ENCODE results near the gene EPGN. TPM values are rescaled to one million over a fixed set of nuclear protein-coding genes. Genes with fewer than 3 reads are reported as not detected.

Gene EPGN
- total and polyA plus RNA-seq, 2 of the 13 experiments (the other 11 are each of a cell fraction or from before 2014, with no cell fraction given), result not detected

DNA sequence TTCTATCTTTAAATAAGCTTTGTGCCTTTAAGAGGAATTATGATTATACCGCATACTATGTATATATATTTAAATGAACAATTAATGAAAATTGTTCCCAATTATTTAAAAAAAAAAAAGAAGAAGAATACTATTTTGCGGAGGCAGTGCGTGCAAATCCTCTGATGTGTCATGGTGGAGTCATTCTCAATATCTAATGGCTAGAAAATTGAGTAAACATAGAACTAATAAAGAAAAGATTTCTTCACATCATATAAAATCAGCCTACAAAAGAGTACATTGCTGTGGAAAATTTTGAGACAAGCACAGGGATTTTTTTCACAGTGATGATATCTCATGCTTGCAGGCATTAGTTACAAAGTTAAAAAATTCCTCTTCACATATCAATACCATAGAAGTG lies 54.1 kb downstream of the EPGN start (continued):
- no peak for TF ChIP-seq ZNF17 (CRISPR knock-in tag; IDR thresholded peaks at IDR 0.05)
- no peak for TF ChIP-seq RORA (CRISPR knock-in tag; IDR thresholded peaks at IDR 0.05)
- no peak for TF ChIP-seq ZBTB3 (CRISPR knock-in tag; IDR thresholded peaks at IDR 0.05; ENCODE audit: borderline replicate concordance, low read depth)
- TF ChIP-seq RNF2 (conservative IDR thresholded peaks at IDR 0.05; ENCODE audit: low read depth), result no peak
- no peak for TF ChIP-seq GATAD2A (CRISPR knock-in tag; IDR thresholded peaks at IDR 0.05)

DNA sequence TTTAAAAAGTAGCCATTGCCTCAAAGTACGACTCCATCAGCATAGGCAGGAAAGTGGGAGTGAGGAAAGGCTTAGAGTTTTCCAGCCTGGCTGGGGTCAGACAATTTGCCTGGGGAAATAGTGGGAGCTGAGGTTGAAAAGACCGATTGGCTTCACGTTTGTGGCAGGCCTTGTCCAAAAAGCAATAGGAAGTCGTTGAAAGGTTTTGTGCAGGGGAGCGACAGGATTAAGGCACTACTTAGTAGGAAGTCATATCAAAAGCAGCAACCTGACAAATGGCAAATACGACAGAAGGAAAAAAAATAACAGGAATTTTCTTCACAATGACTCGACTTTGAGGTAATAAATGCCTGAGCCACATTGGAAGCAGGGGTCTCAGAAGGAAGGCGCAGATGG lies 56.0 kb downstream of the EPGN start:
- H3K4me3 ChIP-seq (replicated peaks in 1 of 3; ENCODE audit: insufficient read depth in 1 of 3, low read depth in 2 of 3, low read length in 3 of 3), result no peak overlapping the region

More for the DNA sequence above, 56.0 kb downstream of the EPGN start:
- no peak overlapping the region for H3K9ac ChIP-seq (ENCODE audit: insufficient read depth, low read depth, low read length)
- no peaks in the 10 kb centered on the region for H3K79me2 ChIP-seq (ENCODE audit: insufficient read depth, low read length)
- peaks cover 0 to 22% of the 10 kb centered on the region in 2 experiments; a peak in 3 of 5 replicates for H3K27me3 ChIP-seq (ENCODE audit: control insufficient read depth in 1 of 2, insufficient read depth in 2 of 2, low read length in 2 of 2)
- in situ Hi-C loops (cut with HindIII; ENCODE audit: extremely low pct_ligation_motif_present, low pct_unique_long_range_greater_than_20kb) (no loop called here), intact Hi-C loops (cut with micrococcal nuclease; ENCODE audit: unreplicated experiment) (no loop called here)
- no peaks in the 10 kb centered on the region for H3K4me1 ChIP-seq (ENCODE audit: insufficient read depth, low read length)
- H4K20me1 ChIP-seq (ENCODE audit: insufficient read depth, low read length), result no peaks in the 10 kb centered on the region
- DNase-seq (ENCODE audit: low spot score), result no peak
- no TSS peak for BruUV-seq (replicated peaks)
- no peaks in the 10 kb centered on the region for H3K9me3 ChIP-seq (ENCODE audit: low read length)
- no peak overlapping the region for H2AFZ ChIP-seq (ENCODE audit: low read length)
- POLR2A ChIA-PET, result no interaction called here
- no peak for FAIRE-seq
- no peak for TF ChIP-seq ZNF17 (CRISPR knock-in tag; IDR thresholded peaks at IDR 0.05)
- TF ChIP-seq ZNF644 (CRISPR knock-in tag; IDR thresholded peaks at IDR 0.05; ENCODE audit: low read depth), result no peak
- no peak for TF ChIP-seq CBX5 (CRISPR knock-in tag; IDR thresholded peaks at IDR 0.05; ENCODE audit: borderline replicate concordance)
- TF ChIP-seq ZNF598 (CRISPR knock-in tag; IDR thresholded peaks at IDR 0.05; ENCODE audit: borderline replicate concordance), result no peak
- TF ChIP-seq NFKBIZ (CRISPR knock-in tag; IDR thresholded peaks at IDR 0.05), result no peak
- no peak overlapping the region for H3K27ac ChIP-seq (ENCODE audit: extremely low read length, insufficient read depth, low read length)
- CTCF ChIA-PET (ENCODE audit: low intra/inter-chr PET ratio, low total read pairs), result no interaction called here
- H3K36me3 ChIP-seq (replicated peaks in 1 of 2; ENCODE audit: control insufficient read depth in 1 of 2, insufficient read depth in 2 of 2, low read length in 2 of 2), result no peaks in the 10 kb centered on the region
- H3K4me2 ChIP-seq (ENCODE audit: low read depth, low read length), result no peak overlapping the region
- 47% methylated on average over 8 of the region's 8 CpGs for WGBS (ENCODE audit: low lambda C conversion rate)
- ATAC-seq, result no peak
